ENCODE results near the gene SLC7A6.

Gene SLC7A6

GRCh38 chr16:68348639-68349445 lies 84.5 kb downstream of the SLC7A6 start:
- TF ChIP-seq TOX (CRISPR knock-in tag; IDR thresholded peaks at IDR 0.05; ENCODE audit: borderline replicate concordance): no peak
- no peak for TF ChIP-seq SNAI2 (CRISPR knock-in tag; IDR thresholded peaks at IDR 0.05)
- TF ChIP-seq TCF4 (CRISPR knock-in tag; IDR thresholded peaks at IDR 0.05; ENCODE audit: borderline replicate concordance): no peak
- TF ChIP-seq ARNTL (CRISPR knock-in tag; IDR thresholded peaks at IDR 0.05; ENCODE audit: borderline replicate concordance, low read depth): no peak
- no peak for TF ChIP-seq CSRNP3 (CRISPR knock-in tag; IDR thresholded peaks at IDR 0.05)
- no peak for TF ChIP-seq ZNF70 (CRISPR knock-in tag; IDR thresholded peaks at IDR 0.05)
- no peak for TF ChIP-seq BACH2 (CRISPR knock-in tag; IDR thresholded peaks at IDR 0.05; ENCODE audit: borderline replicate concordance)
- no peak for TF ChIP-seq ZC3H10 (CRISPR knock-in tag; IDR thresholded peaks at IDR 0.05)
- no peak for TF ChIP-seq TSHZ2 (CRISPR knock-in tag; IDR thresholded peaks at IDR 0.05)
- no peak for TF ChIP-seq PPARA (CRISPR knock-in tag; IDR thresholded peaks at IDR 0.05; ENCODE audit: borderline replicate concordance)
- no peak for TF ChIP-seq ZNF8 (CRISPR knock-in tag; IDR thresholded peaks at IDR 0.05)
- TF ChIP-seq POU6F1 (CRISPR knock-in tag; IDR thresholded peaks at IDR 0.05; ENCODE audit: borderline replicate concordance, low read depth): no peak
- no peak for ATAC-seq

- TF ChIP-seq RARB (CRISPR knock-in tag; IDR thresholded peaks at IDR 0.05) (no peak), BACH2 (CRISPR knock-in tag; IDR thresholded peaks at IDR 0.05; ENCODE audit: borderline replicate concordance) (no peak), ZNF8 (CRISPR knock-in tag; IDR thresholded peaks at IDR 0.05) (no peak), TCF4 (CRISPR knock-in tag; IDR thresholded peaks at IDR 0.05; ENCODE audit: borderline replicate concordance) (no peak), TOX (CRISPR knock-in tag; IDR thresholded peaks at IDR 0.05; ENCODE audit: borderline replicate concordance) (no peak), ZFP3 (CRISPR knock-in tag; IDR thresholded peaks at IDR 0.05) (no peak)
- ATAC-seq: no peak
These were observed 85.6 kb downstream of the SLC7A6 start for GRCh38 chr16:68349838-68350410.

- ATAC-seq: no peak
- TF ChIP-seq PATZ1 (CRISPR knock-in tag; IDR thresholded peaks at IDR 0.05; ENCODE audit: borderline replicate concordance): no peak
- no peak for TF ChIP-seq CREB5 (CRISPR knock-in tag; IDR thresholded peaks at IDR 0.05; ENCODE audit: low read depth)
- no peak for TF ChIP-seq PPARA (CRISPR knock-in tag; IDR thresholded peaks at IDR 0.05; ENCODE audit: borderline replicate concordance)
- TF ChIP-seq GLIS3 (CRISPR knock-in tag; IDR thresholded peaks at IDR 0.05): no peak
- TF ChIP-seq ZNF8 (CRISPR knock-in tag; IDR thresholded peaks at IDR 0.05): no peak
These were observed 86.6 kb downstream of the SLC7A6 start for GRCh38 chr16:68350813-68351350.

All from SK-N-SH treated with all-trans-retinoic acid at 6 μM for 48 hours (cell line).